ENCODE measurements around the gene TMEM63B. TPM values are rescaled to one million over a fixed set of nuclear protein-coding genes. Genes with fewer than 3 reads are reported as not detected.
"Not testable (repeated sequence)": the region's sequence is repeated elsewhere in the genome, so short reads cannot be mapped to it uniquely, and the experiment has no call there.

Gene TMEM63B
- total RNA-seq, 1 donor from 2014 or later = 45.5 TPM

- H3K4me3 Mint-ChIP-seq = no peak overlapping the region
- no peak for TF ChIP-seq CTCF (conservative IDR thresholded peaks at IDR 0.05)
- H3K27me3 Mint-ChIP-seq = no peaks in the 10 kb centered on the region
- no peaks in the 10 kb centered on the region for H3K4me1 Mint-ChIP-seq (ENCODE audit: unreplicated experiment)
- no peaks in the 10 kb centered on the region for H3K36me3 Mint-ChIP-seq
- no peak overlapping the region for H3K27ac Mint-ChIP-seq
- H3K9me3 Mint-ChIP-seq = no peaks in the 10 kb centered on the region
- no peak for DNase-seq (ENCODE audit: extremely low spot score, unreplicated experiment)
Observed at GRCh38 chr6:44178424-44179071, 51.2 kb downstream of the TMEM63B start.

- no peaks in the 10 kb centered on the region for H3K4me1 Mint-ChIP-seq (ENCODE audit: unreplicated experiment)
- no peaks in the 10 kb centered on the region for H3K9me3 Mint-ChIP-seq
- no peaks in the 10 kb centered on the region for H3K27me3 Mint-ChIP-seq
- no peak overlapping the region for H3K4me3 Mint-ChIP-seq
- no peak for DNase-seq (ENCODE audit: extremely low spot score, unreplicated experiment)
- no peak for TF ChIP-seq CTCF (conservative IDR thresholded peaks at IDR 0.05)
- no peaks in the 10 kb centered on the region for H3K36me3 Mint-ChIP-seq
- H3K27ac Mint-ChIP-seq = no peak overlapping the region
Observed at GRCh38 chr6:44179072-44179536, 51.8 kb downstream of the TMEM63B start.

- Mint-ChIP-seq H3K9me3 (no peaks in the 10 kb centered on the region), H3K27ac (no peak overlapping the region), H3K36me3 (no peaks in the 10 kb centered on the region), H3K27me3 (no peaks in the 10 kb centered on the region), H3K4me3 (no peak overlapping the region), H3K4me1 (ENCODE audit: unreplicated experiment) (no peaks in the 10 kb centered on the region)
- no peak for TF ChIP-seq CTCF (conservative IDR thresholded peaks at IDR 0.05)
- DNase-seq (ENCODE audit: extremely low spot score, unreplicated experiment) = no peak
Observed at GRCh38 chr6:44179648-44180047, 52.3 kb downstream of the TMEM63B start.

GRCh38 chr6:44180406-44180805 lies 53.1 kb downstream of the TMEM63B start:
- TF ChIP-seq CTCF (conservative IDR thresholded peaks at IDR 0.05) = no peak
- Mint-ChIP-seq H3K27ac (no peak overlapping the region), H3K4me1 (ENCODE audit: unreplicated experiment) (no peaks in the 10 kb centered on the region), H3K9me3 (no peaks in the 10 kb centered on the region), H3K27me3 (peaks cover 4% of the 10 kb centered on the region), H3K4me3 (no peak overlapping the region), H3K36me3 (no peaks in the 10 kb centered on the region)
- DNase-seq (ENCODE audit: extremely low spot score, unreplicated experiment) = no peak

GRCh38 chr6:44180886-44181285 lies 53.5 kb downstream of the TMEM63B start:
- no peak for DNase-seq (ENCODE audit: extremely low spot score, unreplicated experiment)
- no peaks in the 10 kb centered on the region for H3K9me3 Mint-ChIP-seq
- H3K27me3 Mint-ChIP-seq = peaks cover 5% of the 10 kb centered on the region
- no peak for TF ChIP-seq CTCF (conservative IDR thresholded peaks at IDR 0.05)
- no peak overlapping the region for H3K4me3 Mint-ChIP-seq
- peaks cover under 1% of the 10 kb centered on the region for H3K4me1 Mint-ChIP-seq (ENCODE audit: unreplicated experiment)
- no peak overlapping the region for H3K27ac Mint-ChIP-seq
- H3K36me3 Mint-ChIP-seq = no peaks in the 10 kb centered on the region

GRCh38 chr6:44181784-44182183 lies 54.4 kb downstream of the TMEM63B start:
- not testable (repeated sequence) for DNase-seq (ENCODE audit: extremely low spot score, unreplicated experiment); H3K36me3 Mint-ChIP-seq; H3K27me3 Mint-ChIP-seq; H3K4me3 Mint-ChIP-seq; H3K4me1 Mint-ChIP-seq (ENCODE audit: unreplicated experiment); H3K27ac Mint-ChIP-seq; H3K9me3 Mint-ChIP-seq

All from type B pancreatic cell (in vitro differentiated cells).